Endothelial cell of umbilical vein (primary cell): ENCODE measurements around the gene FIBCD1.

Experiments
- CTCF ChIP-seq, 2 donors: IDR thresholded peaks; 1 replicate in 1 of 2; 2 replicates in 1 of 2; pipeline ENCODE4 v1.5.1; 2011; ENCODE audit warnings: low read length in 2 of 2, mild to moderate bottlenecking in 2 of 2, moderate library complexity in 2 of 2, control low read depth in 1 of 2, inconsistent platforms in 1 of 2, low read depth in 1 of 2; ENCODE audit not compliant: insufficient read depth in 1 of 2; ENCODE audit errors: extremely low read depth in 1 of 2
- POLR2A ChIP-seq: IDR thresholded peaks from 2 replicates; pipeline ENCODE4 v1.6.1; 2012; ENCODE audit warnings: low read depth, mild to moderate bottlenecking, control low read depth, low read length
- TF ChIP-seq, protein P1 (sequence below): IDR thresholded peaks from 2 replicates; pipeline ENCODE4 v1.6.1; 2011; ENCODE audit not compliant: insufficient read depth, insufficient read length

- TF ChIP-seq CTCF (IDR thresholded peaks at IDR 0.05; ENCODE audit: extremely low read depth in 1 of 2, insufficient read depth in 1 of 2, low read depth in 1 of 2, low read length in 2 of 2) (no peak), POLR2A (no peak)
- TF ChIP-seq, protein P1, sequence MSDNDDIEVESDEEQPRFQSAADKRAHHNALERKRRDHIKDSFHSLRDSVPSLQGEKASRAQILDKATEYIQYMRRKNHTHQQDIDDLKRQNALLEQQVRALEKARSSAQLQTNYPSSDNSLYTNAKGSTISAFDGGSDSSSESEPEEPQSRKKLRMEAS = no peak
Observed at GRCh38 chr9:130961511-130962300, 22.7 kb upstream of the FIBCD1 start.
